SKM-1 (cell line): ENCODE results near the gene PPP1R12C.
A peak's percentile ranks its signal among the peaks of the same experiment; 100 is the strongest.
"Not testable (repeated sequence)": the region's sequence is repeated elsewhere in the genome, so short reads cannot be mapped to it uniquely, and the experiment has no call there.

Source experiments
- DNase-seq: peaks from one replicate; lab custom pipeline; 2025; ENCODE audit not compliant: unreplicated experiment; lab: John Stamatoyannopoulos, UW

The PPP1R12C gene

DNA sequence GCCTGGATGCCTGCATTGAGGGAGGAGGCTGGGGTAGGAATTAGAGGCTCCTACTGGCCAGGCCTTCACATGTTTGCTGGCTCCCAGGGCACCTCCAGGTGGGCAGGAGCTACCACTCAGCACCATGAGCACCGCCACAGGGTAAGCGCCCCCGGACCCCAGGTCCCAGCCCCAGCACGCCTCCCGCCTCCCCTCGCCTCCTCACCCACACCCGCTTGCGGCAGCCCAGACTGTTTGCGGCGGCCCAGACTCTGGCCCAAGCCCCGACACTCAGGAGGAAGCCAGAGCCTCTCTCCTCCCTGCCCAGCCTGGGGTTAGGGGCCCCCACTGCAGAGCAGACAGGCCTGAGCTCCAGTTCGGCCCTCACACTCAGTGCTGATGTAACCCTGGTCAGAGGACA is 41.1 kb downstream of the PPP1R12C start:
- DNase-seq = no peak

DNA sequence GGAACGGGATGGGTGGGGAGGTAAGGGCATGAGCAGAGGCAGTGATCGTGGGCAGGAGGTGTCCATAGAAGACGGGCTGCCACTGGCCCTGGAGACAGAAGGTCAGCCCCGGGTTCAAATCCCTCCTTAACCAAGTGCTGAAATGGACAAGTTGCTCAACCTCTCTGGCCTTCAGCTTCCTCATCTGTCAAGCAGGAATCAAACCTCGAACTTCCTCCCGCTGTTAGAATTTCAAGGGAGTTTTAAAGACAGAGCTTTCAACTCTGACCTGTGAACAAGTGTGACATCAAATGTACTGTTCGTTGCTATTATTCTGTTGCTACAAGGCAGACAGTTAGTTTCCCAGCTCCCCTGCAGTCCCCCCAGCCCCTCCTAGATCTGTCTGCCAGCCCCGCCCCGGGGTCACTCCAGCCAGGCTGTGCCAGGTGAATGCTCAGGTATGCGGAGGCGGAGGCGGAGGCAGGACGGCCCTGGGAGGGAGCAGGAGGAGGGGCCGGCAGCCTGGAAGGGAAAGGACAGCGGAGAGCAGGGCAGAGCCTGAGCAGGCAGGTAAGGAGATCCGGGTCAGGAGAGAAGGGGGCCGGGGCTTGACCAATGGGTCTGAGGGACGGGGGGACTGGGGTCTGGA is 42.0 kb downstream of the PPP1R12C start, which contains the start of gene EPS8L1:
Gene EPS8L1, plus strand, starts transcription at position 499 of the 628 bp plus-strand sequence. CDS start 576 bp downstream, outside the sequence.
- peak; percentile 36 for DNase-seq

DNA sequence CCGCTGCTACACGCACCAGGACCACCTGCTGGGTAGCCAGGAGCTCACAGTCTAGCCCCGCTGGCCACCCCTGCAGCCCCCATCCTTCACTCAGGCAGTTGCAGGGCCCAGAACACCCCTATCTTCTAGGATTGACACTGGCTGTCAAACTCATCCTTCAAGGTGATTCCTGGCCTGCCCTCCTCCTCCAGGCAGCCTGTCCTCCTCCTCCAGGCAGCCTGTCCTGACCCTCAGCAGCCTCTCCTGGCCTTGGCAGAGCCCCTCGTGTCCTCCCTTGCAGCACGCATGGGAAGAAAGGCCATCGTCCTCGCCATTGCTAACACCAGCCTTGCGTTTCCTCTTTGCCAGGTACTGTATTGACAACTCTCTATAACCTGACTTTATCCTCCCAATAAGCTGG is 45.5 kb downstream of the PPP1R12C start:
- DNase-seq = no peak

DNA sequence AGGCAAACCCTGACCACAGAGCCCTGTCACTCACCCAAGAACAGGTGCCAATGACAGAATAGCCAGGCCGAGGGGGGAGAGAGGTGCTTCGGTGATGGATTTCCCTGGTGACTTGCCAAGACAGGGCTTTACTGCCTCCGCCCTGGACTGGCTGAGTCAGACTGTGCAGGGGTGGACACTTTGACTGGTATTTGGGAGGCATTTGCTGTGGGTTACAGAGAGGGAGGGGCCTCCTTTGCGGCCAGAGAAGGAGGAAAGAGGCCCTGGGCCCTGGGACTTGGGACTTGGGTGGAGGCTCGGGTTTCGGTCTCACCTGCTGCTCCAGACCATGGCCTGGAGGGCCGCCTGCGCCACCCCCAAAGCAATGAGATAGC is 46.3 kb downstream of the PPP1R12C start:
- no peak for DNase-seq

DNA sequence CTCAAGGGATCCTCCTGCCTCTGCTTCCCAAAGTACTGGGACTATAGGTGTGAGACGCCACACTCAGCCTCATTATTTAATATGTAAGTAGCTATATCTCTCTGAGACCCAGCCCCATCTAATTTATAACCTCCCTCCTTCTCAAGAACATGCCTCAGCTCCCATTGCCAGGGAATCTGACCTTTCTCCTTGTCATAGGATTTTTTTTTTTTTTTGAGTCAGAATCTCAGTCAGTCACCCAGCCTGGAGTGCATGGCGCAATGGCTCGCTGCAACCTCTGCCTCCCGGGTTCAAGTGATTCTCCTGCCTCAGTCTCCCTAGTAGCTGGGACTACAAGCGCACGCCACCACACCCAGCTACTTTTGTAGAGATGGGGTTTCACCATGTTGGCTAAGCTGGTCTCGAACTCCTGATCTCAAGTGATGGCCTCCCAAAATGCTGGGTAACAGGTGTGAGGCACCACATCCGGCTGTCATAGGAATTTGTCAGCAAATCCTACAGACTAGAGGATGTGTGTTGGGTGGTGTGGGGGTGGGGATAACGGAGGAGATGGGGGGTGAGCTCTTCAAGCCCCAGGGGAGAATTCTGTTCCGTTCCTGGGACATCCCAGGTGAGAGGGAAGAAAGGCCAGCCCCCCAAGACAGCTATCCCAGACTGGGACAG is 46.8 kb downstream of the PPP1R12C start:
- DNase-seq = no peak

DNA sequence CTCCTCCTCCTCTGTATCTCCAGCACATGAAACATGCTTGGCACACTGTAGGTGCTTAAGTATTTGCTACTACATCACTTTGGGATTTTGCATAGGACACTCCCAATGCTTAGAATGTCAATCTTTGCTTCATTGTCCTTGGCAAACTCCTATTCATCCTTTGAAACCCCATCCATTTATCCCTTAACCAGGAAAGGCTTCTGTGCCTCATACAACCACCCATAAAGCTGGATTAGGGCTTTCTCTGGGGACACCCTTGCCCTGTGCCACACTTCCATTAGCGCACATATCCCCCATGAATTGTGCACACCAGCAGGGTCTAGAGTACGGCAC is 47.6 kb downstream of the PPP1R12C start:
- DNase-seq = no peak

DNA sequence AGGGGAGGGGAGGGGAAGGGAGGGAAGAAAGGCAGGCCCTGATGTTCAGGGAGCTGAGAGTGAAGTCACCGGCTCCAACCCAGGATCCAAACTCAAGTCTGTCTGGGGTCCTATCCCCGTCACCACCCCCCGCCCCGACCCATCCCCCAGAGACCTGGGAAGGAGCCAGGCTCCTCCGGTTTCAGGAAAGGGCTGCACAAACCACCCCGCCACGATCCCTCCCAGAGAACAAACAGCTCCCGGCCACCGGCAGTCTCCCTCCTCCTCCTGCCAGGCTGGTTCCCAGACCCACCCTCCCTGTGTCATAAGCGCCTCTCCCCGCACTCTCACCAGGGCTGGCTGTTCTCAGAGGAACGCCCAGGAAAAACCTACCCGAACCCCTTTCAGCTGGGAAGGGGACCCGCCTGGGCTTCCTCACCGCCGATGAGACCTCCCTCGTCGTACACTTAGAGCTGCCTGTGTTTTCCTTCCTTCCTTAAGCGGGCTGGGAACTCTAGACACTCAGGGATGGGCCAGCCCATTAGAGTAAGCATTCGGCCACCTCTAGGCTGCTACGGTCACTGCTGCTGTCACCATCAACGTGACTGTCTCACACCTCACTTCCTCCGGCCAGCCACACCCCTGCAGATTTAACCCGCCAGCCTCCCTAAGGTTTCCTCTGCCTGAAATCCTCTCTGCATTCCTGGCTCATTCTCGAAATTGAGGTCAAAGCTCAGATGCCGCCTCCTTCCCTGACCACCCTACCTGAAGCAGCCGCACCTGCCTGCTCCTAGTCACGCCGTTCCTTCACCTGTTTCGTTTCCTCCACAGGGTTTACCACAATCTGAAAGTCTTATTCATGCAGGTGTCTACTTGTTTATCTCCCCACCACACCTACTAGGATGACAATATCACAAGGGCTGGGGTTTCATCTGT is 48.2 kb downstream of the PPP1R12C start:
- no peak for DNase-seq

DNA sequence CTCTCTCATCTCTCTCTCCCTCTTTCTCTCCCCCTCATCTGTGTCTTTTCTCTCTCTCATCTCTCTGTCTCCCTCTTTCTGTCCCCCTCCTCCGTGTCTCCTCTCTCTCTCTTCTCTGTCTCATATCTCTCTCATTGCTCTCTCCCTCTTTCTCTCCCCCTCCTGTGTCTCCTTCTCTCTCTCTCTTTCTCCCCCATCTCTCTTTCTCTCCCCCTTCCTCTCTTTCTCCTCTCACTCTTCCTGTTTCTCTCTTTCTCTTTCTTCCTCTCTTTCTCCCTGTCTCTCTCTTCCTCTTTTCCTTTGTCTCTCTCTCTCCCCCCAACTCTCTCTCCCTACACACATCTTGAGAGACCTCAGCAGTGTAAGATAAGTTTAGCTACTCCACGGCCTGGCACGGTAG is 49.6 kb downstream of the PPP1R12C start:
- DNase-seq = no peak

DNA sequence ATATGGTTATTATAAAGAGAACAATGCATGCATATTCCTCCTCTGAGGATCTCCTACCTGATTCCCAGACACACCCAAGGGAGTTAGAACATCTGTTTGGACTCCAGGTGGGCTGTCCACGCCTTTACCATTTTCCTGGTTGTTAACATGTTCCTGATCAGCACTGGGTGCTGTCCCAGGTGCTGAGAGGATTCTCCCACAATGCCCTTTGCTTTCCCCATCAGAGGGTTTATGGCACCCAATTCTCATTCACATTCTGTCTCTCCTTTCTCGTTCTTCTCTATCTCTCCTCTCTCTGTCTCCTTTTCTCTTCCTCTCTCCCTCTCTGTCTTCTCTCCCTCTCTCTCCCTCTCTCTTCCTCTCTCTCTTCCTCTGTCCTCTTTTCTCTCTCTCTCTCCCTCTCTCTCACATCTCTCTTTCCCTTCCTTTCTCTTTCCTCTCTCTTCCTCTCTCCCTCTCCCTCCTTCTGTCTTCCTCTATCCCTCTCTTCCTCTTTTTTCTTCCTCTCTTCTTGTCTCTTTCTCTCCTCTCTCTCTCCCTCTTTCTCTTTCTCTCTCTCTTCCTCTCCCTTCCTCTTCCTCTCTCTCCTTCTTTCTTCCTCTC is 51.2 kb downstream of the PPP1R12C start:
- DNase-seq = no peak

DNA sequence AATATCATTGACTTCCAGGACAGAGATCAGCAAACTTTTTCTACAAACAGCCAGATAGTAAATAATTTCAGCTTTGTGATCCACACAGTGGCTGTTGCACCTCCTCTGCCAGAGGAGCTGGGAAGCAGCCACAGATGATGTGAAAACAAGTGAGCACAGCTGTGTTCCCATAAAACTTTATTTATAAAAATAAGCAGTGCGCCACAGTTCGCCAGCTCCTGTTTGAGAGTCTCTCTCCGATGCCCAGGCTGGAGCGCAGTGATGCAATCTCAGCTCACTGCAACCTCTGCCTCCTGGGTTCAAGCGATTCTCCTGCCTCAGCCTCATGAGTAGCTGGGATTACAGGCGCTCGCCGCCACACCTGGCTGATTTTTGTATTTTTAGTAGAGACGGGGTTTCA is 51.9 kb downstream of the PPP1R12C start:
- DNase-seq = not testable (repeated sequence)

DNA sequence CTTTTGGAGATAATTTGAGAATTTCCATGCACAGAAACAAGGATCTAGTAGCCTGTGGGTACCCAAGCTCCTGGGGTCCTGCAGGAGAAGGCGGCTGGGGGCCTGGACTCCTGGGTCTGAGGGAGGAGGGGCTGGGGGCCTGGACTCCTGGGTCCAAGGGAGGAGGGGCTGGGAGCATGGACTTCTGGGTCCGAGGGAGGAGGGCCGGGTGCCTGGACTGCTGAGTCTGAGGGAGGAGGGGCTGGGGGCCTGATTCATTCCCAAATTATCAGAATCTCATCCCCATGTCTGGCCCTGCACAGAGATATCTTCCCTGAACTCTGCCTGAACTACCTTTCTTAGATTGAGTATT is 54.0 kb downstream of the PPP1R12C start:
- DNase-seq = no peak

DNA sequence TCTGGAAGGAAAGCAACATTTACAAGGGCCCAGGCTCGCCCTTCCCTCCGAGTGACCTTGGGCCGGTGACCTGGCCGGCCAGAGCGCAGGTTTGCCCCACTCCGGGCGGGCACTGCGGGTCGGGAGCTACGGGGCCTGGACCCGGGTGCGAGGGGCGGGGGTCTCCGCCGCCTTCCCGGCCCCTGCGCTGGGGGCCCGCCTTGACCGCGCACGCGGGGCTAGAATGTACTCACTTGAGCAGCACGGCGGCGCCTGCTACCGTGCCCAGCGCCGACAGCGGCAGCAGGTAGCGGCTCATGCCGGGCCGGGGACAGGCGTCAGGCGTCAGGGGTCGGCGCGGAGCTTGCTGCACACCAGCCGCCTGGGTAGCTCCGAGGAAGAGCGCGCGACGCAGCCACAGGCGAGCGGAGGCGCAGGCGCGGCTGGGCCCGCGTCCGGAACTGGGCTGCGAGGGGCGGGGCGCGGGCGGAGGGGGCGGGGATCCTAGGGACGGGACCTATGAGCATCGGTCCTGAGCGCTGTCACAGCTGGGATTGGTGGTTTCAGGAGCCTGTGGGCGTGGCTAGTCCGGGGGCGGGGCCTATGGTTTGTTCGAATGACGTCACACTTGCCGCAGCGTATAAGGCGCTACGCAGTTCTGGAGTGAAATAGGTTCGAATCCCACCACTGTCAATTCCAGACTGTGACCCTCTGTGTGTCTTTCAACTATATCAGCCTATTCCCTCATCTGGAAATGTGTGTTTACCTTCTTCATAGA is 54.5 kb downstream of the PPP1R12C start, which contains the start of gene RDH13:
Gene RDH13, minus strand, starts transcription at position 414 of the 757 bp plus-strand sequence. Its CDS starts 116 bp downstream, at position 298.
- DNase-seq = peak; percentile 44

DNA sequence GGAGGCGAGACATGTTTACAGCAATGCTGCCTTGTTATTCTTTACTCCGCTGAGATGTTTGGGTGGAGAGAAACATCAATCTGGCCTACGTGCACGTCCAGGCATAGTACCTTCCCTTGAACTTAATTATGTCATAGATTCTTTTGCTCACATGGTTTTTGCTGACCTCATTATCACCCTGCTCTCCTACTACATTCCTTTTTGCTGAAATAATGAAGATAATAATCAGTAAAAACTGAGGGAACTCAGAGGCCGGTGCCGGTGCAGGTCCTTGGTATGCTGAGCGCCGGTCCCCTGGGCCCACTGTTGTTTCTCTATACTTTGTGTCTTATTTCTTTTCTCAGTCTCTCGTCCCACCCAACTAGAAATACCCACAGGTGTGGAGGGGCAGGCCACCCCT is 57.1 kb downstream of the PPP1R12C start:
- not testable (repeated sequence) for DNase-seq

DNA sequence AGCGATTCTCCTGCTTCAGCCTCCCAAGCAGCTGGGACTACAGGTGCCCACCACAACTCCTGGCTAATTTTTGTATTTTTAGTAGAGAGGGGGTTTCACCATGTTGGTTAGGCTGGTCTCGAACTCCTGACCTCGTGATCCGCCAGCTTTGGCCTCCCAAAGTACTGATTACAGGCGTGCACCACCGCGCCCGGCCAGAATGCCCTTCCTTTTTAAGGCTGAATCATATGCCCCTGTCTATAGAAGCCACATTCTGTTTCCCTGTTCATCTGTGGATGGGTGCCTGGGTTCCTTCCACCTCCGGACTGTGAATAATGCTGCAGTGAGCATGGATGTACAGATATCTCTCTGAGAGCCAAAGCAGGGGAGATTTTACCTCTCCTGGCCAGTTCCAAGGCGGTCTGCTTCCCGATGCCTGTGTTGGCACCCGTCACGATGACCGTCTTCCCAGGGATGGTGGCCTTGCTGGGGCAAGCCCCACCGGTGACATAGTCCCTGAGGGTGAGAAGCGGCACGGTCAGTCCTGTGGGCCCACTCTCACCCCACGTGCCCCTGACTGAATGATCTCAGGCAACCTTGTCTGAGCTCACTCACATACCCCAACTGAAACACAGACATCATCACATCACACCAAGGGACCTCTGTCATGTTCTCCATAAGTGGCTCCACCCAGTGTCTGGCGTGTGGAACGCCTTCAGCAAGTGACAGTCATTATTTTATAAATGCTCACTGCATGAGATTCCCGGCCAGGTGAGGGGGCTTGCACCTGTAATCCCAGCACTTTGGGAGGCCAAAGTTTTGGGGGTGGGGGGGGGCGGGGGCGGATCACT is 58.4 kb downstream of the PPP1R12C start:
- DNase-seq = no peak

DNA sequence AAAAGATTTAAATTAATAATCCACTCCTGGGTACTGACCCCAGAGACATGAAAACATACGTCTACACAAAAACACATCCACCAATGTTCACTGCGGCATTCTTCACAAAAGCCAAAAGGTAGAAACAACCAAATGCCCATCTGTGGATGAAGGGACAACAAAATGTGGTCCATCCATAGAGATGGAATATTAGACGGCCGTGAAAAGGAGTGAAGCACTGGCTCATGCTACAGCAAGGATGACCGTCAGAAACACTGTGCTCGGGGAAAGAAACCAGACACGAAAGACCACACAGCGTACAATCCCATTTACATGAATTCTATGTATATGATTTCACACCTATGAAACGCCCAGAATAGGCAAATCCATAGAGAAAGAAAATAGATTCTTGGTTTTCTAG is 60.6 kb downstream of the PPP1R12C start:
- no peak for DNase-seq

DNA sequence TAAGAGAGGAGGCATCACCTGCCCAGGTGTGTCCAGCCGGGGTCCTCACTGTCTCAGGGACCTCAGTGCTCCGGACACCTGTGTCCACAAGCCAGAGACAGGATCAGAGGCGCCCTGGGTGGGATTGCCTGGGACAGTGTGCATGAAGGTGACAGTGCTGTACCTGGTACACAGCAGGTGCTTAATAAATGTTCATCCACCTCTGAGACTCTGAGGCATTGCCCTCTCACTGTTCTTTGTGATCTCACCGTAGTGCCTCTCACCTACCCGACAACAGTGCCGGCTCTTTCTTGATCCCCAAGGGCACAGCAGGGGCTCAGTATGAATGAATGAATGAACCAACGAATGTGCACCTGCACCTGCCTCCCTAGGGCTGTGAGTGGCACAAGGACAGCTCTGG is 63.7 kb downstream of the PPP1R12C start:
- DNase-seq = no peak

DNA sequence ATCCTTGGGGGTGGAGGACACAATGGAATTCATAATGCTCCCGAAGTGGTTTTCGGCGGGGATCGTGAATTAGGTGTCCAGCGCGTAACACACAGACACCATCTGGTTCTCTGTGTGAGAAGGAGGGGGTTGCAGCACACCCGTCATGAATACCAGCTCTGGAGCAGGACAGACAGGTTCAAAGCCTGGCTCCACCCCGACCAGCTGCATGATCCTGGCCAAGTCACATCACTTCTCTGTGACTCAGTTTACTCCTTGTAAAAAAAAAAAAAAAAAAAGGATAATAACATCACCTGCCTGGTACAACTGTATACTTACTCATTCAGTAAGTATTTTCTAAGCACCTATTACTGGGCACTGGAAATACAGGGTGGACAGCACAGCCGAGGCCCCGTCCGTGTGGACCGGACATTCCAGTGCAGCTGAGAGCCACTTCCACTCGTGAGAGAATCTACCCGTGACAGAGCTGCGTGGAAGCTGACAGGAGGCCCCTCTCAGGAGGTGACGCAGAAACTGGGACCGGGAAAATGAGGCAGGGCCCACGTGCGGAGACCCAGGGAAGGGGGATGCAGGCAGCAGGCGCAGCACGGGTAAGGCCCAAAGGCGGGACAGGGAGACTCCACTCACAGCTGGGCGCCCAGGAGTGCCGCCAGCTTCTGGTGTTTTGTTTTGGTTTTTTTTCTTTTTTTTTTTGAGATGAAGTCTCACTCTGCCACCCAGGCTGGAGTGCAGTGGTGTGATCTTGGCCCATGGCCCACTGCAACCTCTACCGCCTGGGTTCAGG is 66.5 kb downstream of the PPP1R12C start:
- no peak for DNase-seq

DNA sequence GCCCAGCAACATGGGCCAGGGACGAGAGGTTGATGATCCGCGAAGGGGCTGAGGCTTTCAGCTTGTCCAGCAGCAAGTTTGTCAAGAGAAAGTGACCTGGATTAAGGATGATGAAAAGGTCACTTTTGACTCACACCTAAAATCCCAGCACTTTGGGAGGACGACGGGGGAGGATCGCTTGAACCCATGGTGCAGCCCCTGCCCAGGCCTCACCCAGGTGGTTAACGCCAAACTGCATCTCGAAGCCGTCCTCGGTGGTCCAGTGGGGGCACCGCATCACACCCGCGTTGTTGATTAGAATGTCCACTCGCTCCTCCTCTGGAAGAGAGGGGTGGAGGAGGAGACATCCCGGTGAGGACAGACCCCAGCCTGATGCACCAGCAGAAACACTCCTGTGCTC is 69.0 kb downstream of the PPP1R12C start:
- DNase-seq = no peak

DNA sequence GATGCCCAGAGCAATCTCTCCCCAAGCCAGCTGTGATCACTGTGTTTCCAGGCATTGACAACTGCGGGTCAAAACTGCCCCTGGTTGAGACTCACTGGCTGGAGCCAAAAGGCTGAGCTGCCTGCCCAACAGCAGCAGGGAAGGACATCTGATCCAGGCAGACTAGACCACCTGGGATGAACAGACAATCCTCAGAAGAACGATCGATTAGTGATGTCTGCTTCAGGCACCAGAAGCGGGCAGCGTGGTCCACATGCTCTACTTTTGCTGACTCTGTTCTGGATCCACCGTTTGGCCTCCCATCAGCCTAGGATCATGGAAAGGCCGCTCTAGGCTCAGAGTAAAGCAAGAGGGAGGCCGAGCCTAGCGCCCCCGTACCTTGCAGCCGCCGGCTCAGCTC is 69.5 kb downstream of the PPP1R12C start:
- DNase-seq = no peak
